Lower lobe of right lung (tissue), 2 donors: ENCODE measurements around the gene ERO1B. TPM values are rescaled to one million over a fixed set of nuclear protein-coding genes. Genes with fewer than 3 reads are reported as not detected.

Source experiments
- ATAC-seq, 2 donors: fragments of 200-7000 bp; cut with Tn5 transposase; one replicate each; pipeline ENCODE4 v1.9.1; 2020 to 2022; ENCODE audit warnings: mild to moderate bottlenecking in 2 of 2, moderate library complexity in 2 of 2
- DNase-seq: peaks from one replicate; pipeline ENCODE4 v3.0.0-alpha.2; 2020
- H3K27ac ChIP-seq: fragments of 200-600 bp; one replicate; pipeline ENCODE4 v1.8.0; 2022
- H3K27me3 ChIP-seq: fragments of 200-600 bp; one replicate; pipeline ENCODE4 v1.8.0; 2022; ENCODE audit warnings: low read depth
- H3K36me3 ChIP-seq: fragments of 200-600 bp; one replicate; pipeline ENCODE4 v1.8.0; 2022; ENCODE audit warnings: mild to moderate bottlenecking
- H3K4me1 ChIP-seq: fragments of 200-600 bp; one replicate; pipeline ENCODE4 v1.8.0; 2022
- H3K4me3 ChIP-seq: fragments of 200-600 bp; one replicate; pipeline ENCODE4 v1.8.0; 2022; ENCODE audit warnings: mild to moderate bottlenecking
- H3K9me3 ChIP-seq: fragments of 200-600 bp; one replicate; pipeline ENCODE4 v1.8.0; 2022
- CTCF ChIP-seq: fragments of 200-600 bp; IDR thresholded peaks from one replicate; pipeline ENCODE4 v1.8.0; 2022; ENCODE audit warnings: antibody characterized with exemption, mild to moderate bottlenecking
- intact Hi-C: fragments of 100-400 bp; cut with DNase I; formaldehyde crosslinking; loops from one replicate; pipeline ENCODE4 v1.11.0; 2022
- total RNA-seq: library from RNA; stranded (reverse); fragmentation: NEBNext Ultra II Directional; extraction: Animal tissue kit (Norgen Biotek cat#: 25700); gene quantifications from one replicate; pipeline ENCODE4 v1.2.1, GENCODE V29; 2021
- donor health status: DM: no; HTN: yes; CAD: no; lungs with severe emphysema.

The ERO1B gene
- total RNA-seq, 1 donor from 2014 or later = 8.5 TPM

GRCh38 chr1:236214761-236215160, 67.0 kb downstream of the ERO1B start:
- no peak overlapping the region for H3K27ac ChIP-seq
- ATAC-seq (no peak), DNase-seq (no peak)
- no peak overlapping the region for H3K4me3 ChIP-seq
- no peaks in the 10 kb centered on the region for H3K27me3 ChIP-seq
- intact Hi-C loops = no loop called here
- no peak for TF ChIP-seq CTCF
- no peaks in the 10 kb centered on the region for H3K9me3 ChIP-seq
- peaks cover 35% of the 10 kb centered on the region for H3K36me3 ChIP-seq
- no peaks in the 10 kb centered on the region for H3K4me1 ChIP-seq

GRCh38 chr1:236213534-236213933, 68.2 kb downstream of the ERO1B start:
- no peak for TF ChIP-seq CTCF
- no peaks in the 10 kb centered on the region for H3K4me1 ChIP-seq
- H3K36me3 ChIP-seq = peaks cover 25% of the 10 kb centered on the region
- H3K9me3 ChIP-seq = no peaks in the 10 kb centered on the region
- DNase-seq (no peak), ATAC-seq (no peak)
- intact Hi-C loops = no loop called here
- no peak overlapping the region for H3K27ac ChIP-seq
- no peak overlapping the region for H3K4me3 ChIP-seq
- no peaks in the 10 kb centered on the region for H3K27me3 ChIP-seq

- no peak overlapping the region for H3K4me3 ChIP-seq
- no peaks in the 10 kb centered on the region for H3K9me3 ChIP-seq
- DNase-seq (no peak), ATAC-seq (no peak)
- H3K27ac ChIP-seq = no peak overlapping the region
- intact Hi-C loops = no loop called here
- H3K27me3 ChIP-seq = no peaks in the 10 kb centered on the region
- no peak for TF ChIP-seq CTCF
- no peaks in the 10 kb centered on the region for H3K4me1 ChIP-seq
- peaks cover 13% of the 10 kb centered on the region for H3K36me3 ChIP-seq
These were observed 69.9 kb downstream of the ERO1B start for GRCh38 chr1:236211815-236212214.

- DNase-seq (no peak), ATAC-seq (no peak)
- intact Hi-C loops = no loop called here
- Histone ChIP-seq H3K4me1 (no peaks in the 10 kb centered on the region), H3K4me3 (no peak overlapping the region), H3K27ac (no peak overlapping the region), H3K36me3 (peaks cover 4% of the 10 kb centered on the region), H3K9me3 (no peaks in the 10 kb centered on the region), H3K27me3 (no peaks in the 10 kb centered on the region)
- TF ChIP-seq CTCF = no peak
These were observed 72.0 kb downstream of the ERO1B start for GRCh38 chr1:236209713-236210112.

- H3K4me1 ChIP-seq = no peaks in the 10 kb centered on the region
- ATAC-seq = no peak
- no peaks in the 10 kb centered on the region for H3K9me3 ChIP-seq
- H3K27me3 ChIP-seq = no peaks in the 10 kb centered on the region
- no peak overlapping the region for H3K4me3 ChIP-seq
- TF ChIP-seq CTCF = no peak
- H3K27ac ChIP-seq = no peak overlapping the region
- DNase-seq = no peak
- H3K36me3 ChIP-seq = no peaks in the 10 kb centered on the region
- intact Hi-C loops = no loop called here
These were observed 72.6 kb downstream of the ERO1B start for GRCh38 chr1:236209185-236209584.

GRCh38 chr1:236207569-236207968, 74.2 kb downstream of the ERO1B start:
- Histone ChIP-seq H3K4me1 (no peaks in the 10 kb centered on the region), H3K4me3 (no peak overlapping the region), H3K36me3 (no peaks in the 10 kb centered on the region), H3K9me3 (peaks cover under 1% of the 10 kb centered on the region), H3K27me3 (no peaks in the 10 kb centered on the region), H3K27ac (no peak overlapping the region)
- ATAC-seq (no peak), DNase-seq (no peak)
- intact Hi-C loops = no loop called here
- TF ChIP-seq CTCF = no peak
